ENCODE measurements around the gene ZFPL1. TPM values are rescaled to one million over a fixed set of nuclear protein-coding genes. Genes with fewer than 3 reads are reported as not detected.
"Not testable (repeated sequence)": the region's sequence is repeated elsewhere in the genome, so short reads cannot be mapped to it uniquely, and the experiment has no call there.

ZFPL1 gene
- total and polyA plus RNA-seq, 5 donors from 2014 or later: 27.0 to 42.9 (median 32.5) TPM

GRCh38 chr11:65118097-65118837 is 34.2 kb downstream of the ZFPL1 start:
- DNase-seq: no peak

GRCh38 chr11:65118891-65119669 is 35.1 kb downstream of the ZFPL1 start:
- not testable (repeated sequence) for H3K4me3 Mint-ChIP-seq; H3K27me3 ChIP-seq (ENCODE audit: control insufficient read depth, insufficient read depth, low read length); DNase-seq; ATAC-seq (ENCODE audit: low read depth in 2 of 2); H3K9me3 ChIP-seq (ENCODE audit: control insufficient read depth in 2 of 2, low read length in 2 of 2); H3K27me3 Mint-ChIP-seq; H3K4me3 ChIP-seq (ENCODE audit: low read depth, low read length); H3K9me3 Mint-ChIP-seq
- Histone ChIP-seq H3K27ac (ENCODE audit: insufficient read depth, low read length, poor library complexity, severe bottlenecking) (peak overlapping the region; percentile 96), H3K4me1 (ENCODE audit: control insufficient read depth, insufficient read depth, low read length, poor library complexity, severe bottlenecking) (peaks cover 43% of the 10 kb centered on the region), H3K36me3 (ENCODE audit: control insufficient read depth, insufficient read depth, low read length) (peaks cover 29% of the 10 kb centered on the region)
- Mint-ChIP-seq H3K27ac (peak overlapping the region in 2 of 3 donors; percentile 94 to 95), H3K4me1 (peaks cover 9 to 70% (median 26%) of the 10 kb centered on the region in 4 donors), H3K36me3 (peaks cover 35% of the 10 kb centered on the region)

More at GRCh38 chr11:65118097-65118837, 34.2 kb downstream of the ZFPL1 start:
- Mint-ChIP-seq H3K27me3 (peaks cover 5% of the 10 kb centered on the region), H3K27ac (peak overlapping the region; percentile 92 to 95 (median 94)), H3K4me3 (peak overlapping the region; percentile 90 to 94 (median 92)), H3K36me3 (peaks cover 35% of the 10 kb centered on the region), H3K4me1 (peaks cover 10 to 71% (median 29%) of the 10 kb centered on the region in 4 donors), H3K9me3 (peaks cover 0 to 1% (median 0%) of the 10 kb centered on the region in 7 donors)
- no peak for ATAC-seq (ENCODE audit: low read depth in 2 of 2)
- H3K27me3 ChIP-seq (ENCODE audit: control insufficient read depth, insufficient read depth, low read length): no peaks in the 10 kb centered on the region
- H3K27ac ChIP-seq (ENCODE audit: insufficient read depth, low read length, poor library complexity, severe bottlenecking): peak overlapping the region; percentile 96
- no peaks in the 10 kb centered on the region for H3K9me3 ChIP-seq (ENCODE audit: control insufficient read depth in 2 of 2, low read length in 2 of 2)
- H3K36me3 ChIP-seq (ENCODE audit: control insufficient read depth, insufficient read depth, low read length): peaks cover 28% of the 10 kb centered on the region
- H3K4me1 ChIP-seq (ENCODE audit: control insufficient read depth, insufficient read depth, low read length, poor library complexity, severe bottlenecking): peaks cover 48% of the 10 kb centered on the region
- no peak overlapping the region for H3K4me3 ChIP-seq (ENCODE audit: low read depth, low read length)

GRCh38 chr11:65119670-65119995 is 35.6 kb downstream of the ZFPL1 start:
- peaks cover 35% of the 10 kb centered on the region for H3K36me3 Mint-ChIP-seq
- Histone ChIP-seq H3K27ac (ENCODE audit: insufficient read depth, low read length, poor library complexity, severe bottlenecking) (peak overlapping the region; percentile 96), H3K4me3 (ENCODE audit: low read depth, low read length) (no peak overlapping the region), H3K9me3 (ENCODE audit: control insufficient read depth in 2 of 2, low read length in 2 of 2) (no peaks in the 10 kb centered on the region), H3K27me3 (ENCODE audit: control insufficient read depth, insufficient read depth, low read length) (no peaks in the 10 kb centered on the region), H3K36me3 (ENCODE audit: control insufficient read depth, insufficient read depth, low read length) (peaks cover 34% of the 10 kb centered on the region), H3K4me1 (ENCODE audit: control insufficient read depth, insufficient read depth, low read length, poor library complexity, severe bottlenecking) (peaks cover 43% of the 10 kb centered on the region)
- no peak for ATAC-seq (ENCODE audit: low read depth in 2 of 2)
- H3K27ac Mint-ChIP-seq: peak overlapping the region in 2 of 3 donors; percentile 54 to 81
- DNase-seq: no peak
- peaks cover 0 to 1% (median 0%) of the 10 kb centered on the region in 7 donors for H3K9me3 Mint-ChIP-seq
- H3K4me3 Mint-ChIP-seq: peak overlapping the region; percentile 43 to 99 (median 56)
- peaks cover 5% of the 10 kb centered on the region for H3K27me3 Mint-ChIP-seq
- peaks cover 10 to 71% (median 28%) of the 10 kb centered on the region in 4 donors for H3K4me1 Mint-ChIP-seq

GRCh38 chr11:65120831-65121230 is 36.8 kb downstream of the ZFPL1 start:
- H3K36me3 Mint-ChIP-seq: peaks cover 35% of the 10 kb centered on the region
- DNase-seq (no peak), ATAC-seq (ENCODE audit: low read depth in 2 of 2) (no peak)
- peak overlapping the region; percentile 48 to 100 (median 99) for H3K27ac Mint-ChIP-seq
- peaks cover 43% of the 10 kb centered on the region for H3K4me1 ChIP-seq (ENCODE audit: control insufficient read depth, insufficient read depth, low read length, poor library complexity, severe bottlenecking)
- H3K27me3 Mint-ChIP-seq: peaks cover 5% of the 10 kb centered on the region
- H3K4me3 ChIP-seq (ENCODE audit: low read depth, low read length): peak overlapping the region; percentile 98
- H3K36me3 ChIP-seq (ENCODE audit: control insufficient read depth, insufficient read depth, low read length): peaks cover 45% of the 10 kb centered on the region
- H3K4me1 Mint-ChIP-seq: peaks cover 10 to 66% (median 28%) of the 10 kb centered on the region in 4 donors
- peak overlapping the region; percentile 96 for H3K27ac ChIP-seq (ENCODE audit: insufficient read depth, low read length, poor library complexity, severe bottlenecking)
- H3K9me3 ChIP-seq (ENCODE audit: control insufficient read depth in 2 of 2, low read length in 2 of 2): no peaks in the 10 kb centered on the region
- peak overlapping the region; percentile 95 to 99 (median 96) for H3K4me3 Mint-ChIP-seq
- peaks cover 0 to 1% (median 0%) of the 10 kb centered on the region in 7 donors for H3K9me3 Mint-ChIP-seq
- H3K27me3 ChIP-seq (ENCODE audit: control insufficient read depth, insufficient read depth, low read length): no peaks in the 10 kb centered on the region

GRCh38 chr11:65121447-65121864 is 37.4 kb downstream of the ZFPL1 start:
- Mint-ChIP-seq H3K36me3 (peaks cover 37% of the 10 kb centered on the region), H3K9me3 (peaks cover 0 to 1% (median 0%) of the 10 kb centered on the region in 7 donors), H3K27me3 (peaks cover 5% of the 10 kb centered on the region), H3K4me3 (peak overlapping the region; percentile 95 to 99 (median 96)), H3K4me1 (peaks cover 10 to 61% (median 28%) of the 10 kb centered on the region in 4 donors), H3K27ac (peak overlapping the region; percentile 99 to 100 (median 100))
- Histone ChIP-seq H3K36me3 (ENCODE audit: control insufficient read depth, insufficient read depth, low read length) (peaks cover 52% of the 10 kb centered on the region), H3K9me3 (ENCODE audit: control insufficient read depth in 2 of 2, low read length in 2 of 2) (no peaks in the 10 kb centered on the region), H3K27me3 (ENCODE audit: control insufficient read depth, insufficient read depth, low read length) (no peaks in the 10 kb centered on the region), H3K4me1 (ENCODE audit: control insufficient read depth, insufficient read depth, low read length, poor library complexity, severe bottlenecking) (peaks cover 37% of the 10 kb centered on the region), H3K27ac (ENCODE audit: insufficient read depth, low read length, poor library complexity, severe bottlenecking) (peak overlapping the region; percentile 96), H3K4me3 (ENCODE audit: low read depth, low read length) (peak overlapping the region; percentile 98)
- no peak for ATAC-seq (ENCODE audit: low read depth in 2 of 2)
- DNase-seq: peak in 2 of 3 donors; percentile 18 to 50

GRCh38 chr11:65121865-65122696 is 38.1 kb downstream of the ZFPL1 start, which contains the start of the genes FAU and MRPL49:
TSS of gene FAU (minus strand) at chr11:65122134. CDS start at chr11:65121813, 321 bp downstream.
TSS of gene MRPL49 (plus strand) at chr11:65122321. CDS start at chr11:65122347, 26 bp downstream.
- Histone ChIP-seq H3K4me3 (ENCODE audit: low read depth, low read length) (peak within 1 kb of the TSS; percentile 98), H3K27me3 (ENCODE audit: control insufficient read depth, insufficient read depth, low read length) (no peaks in the 10 kb centered on the region), H3K9me3 (ENCODE audit: control insufficient read depth in 2 of 2, low read length in 2 of 2) (no peaks in the 10 kb centered on the region), H3K36me3 (ENCODE audit: control insufficient read depth, insufficient read depth, low read length) (peaks cover 57% of the 10 kb centered on the region), H3K4me1 (ENCODE audit: control insufficient read depth, insufficient read depth, low read length, poor library complexity, severe bottlenecking) (peaks cover 31% of the 10 kb centered on the region), H3K27ac (ENCODE audit: insufficient read depth, low read length, poor library complexity, severe bottlenecking) (peak within 1 kb of the TSS; percentile 96)
- Mint-ChIP-seq H3K9me3 (peaks cover 0 to 1% (median 0%) of the 10 kb centered on the region in 7 donors), H3K27me3 (peaks cover 5% of the 10 kb centered on the region), H3K4me1 (peaks cover 10 to 57% (median 26%) of the 10 kb centered on the region in 4 donors), H3K4me3 (peak within 1 kb of the TSS; percentile 95 to 99 (median 96)), H3K36me3 (peaks cover 43% of the 10 kb centered on the region), H3K27ac (peak within 1 kb of the TSS; percentile 99 to 100 (median 100))
- peak; percentile 82 to 83 for ATAC-seq (ENCODE audit: low read depth in 2 of 2)
- DNase-seq: peak; percentile 98 to 99 (median 98)
